ENCODE results near the gene PHF5A.
A peak's percentile ranks its signal among the peaks of the same experiment; 100 is the strongest.

Gene PHF5A, protein sequence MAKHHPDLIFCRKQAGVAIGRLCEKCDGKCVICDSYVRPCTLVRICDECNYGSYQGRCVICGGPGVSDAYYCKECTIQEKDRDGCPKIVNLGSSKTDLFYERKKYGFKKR

DNA sequence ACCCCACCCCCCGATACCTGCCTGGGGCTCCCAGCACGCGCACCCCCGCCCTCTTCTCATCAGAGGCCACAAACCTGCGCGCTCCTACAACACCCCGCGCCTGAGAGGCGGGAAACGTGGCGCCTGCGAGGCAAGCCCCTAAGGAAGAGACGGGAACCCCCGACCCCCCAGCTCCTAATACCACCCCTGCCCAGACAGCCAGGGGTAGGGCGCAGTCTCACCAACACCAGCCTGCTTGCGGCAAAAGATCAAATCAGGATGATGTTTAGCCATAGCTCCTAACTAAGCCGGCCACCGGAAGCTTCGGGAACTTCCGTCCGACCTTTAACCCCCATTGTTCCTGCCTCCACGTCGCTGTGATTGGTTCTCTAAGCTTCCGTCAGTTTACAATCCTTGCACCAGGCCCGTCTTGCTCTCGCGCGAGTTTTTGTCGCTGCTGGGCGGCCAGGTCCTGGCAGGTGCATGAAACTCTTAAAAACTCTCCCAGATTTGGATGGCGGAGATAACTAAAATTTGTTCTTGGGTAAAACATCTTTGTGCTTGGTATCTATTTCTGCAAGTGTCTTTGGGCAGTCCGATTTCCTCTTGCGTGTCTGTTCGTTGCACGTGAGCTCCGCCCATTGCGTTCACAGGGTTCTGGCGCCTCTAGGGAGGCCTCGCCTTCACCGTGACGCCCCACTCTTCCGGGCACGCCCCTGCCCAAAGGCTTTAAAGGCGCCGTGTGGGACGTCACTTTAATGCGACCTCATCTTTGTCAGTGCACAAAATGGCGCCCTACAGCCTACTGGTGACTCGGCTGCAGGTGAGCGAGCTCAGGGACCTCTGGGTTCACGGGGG is at the start of gene PHF5A, which contains the start of gene ACO2:
Gene PHF5A (minus strand): TSS at position 312 of the 837 bp plus-strand sequence. CDS start 39 bp downstream, at position 273.
Gene ACO2 (plus strand): TSS at position 737 of the 837 bp plus-strand sequence. CDS start 30 bp downstream, at position 767.
- peak; percentile 96 for DNase-seq

- DNase-seq = no peak
Observed at GRCh38 chr22:41518048-41518347, 49.5 kb upstream of the PHF5A start.

GRCh38 chr22:41517172-41518047 is 48.9 kb upstream of the PHF5A start:
- DNase-seq = peak; percentile 22

GRCh38 chr22:41516462-41516861 is 48.0 kb upstream of the PHF5A start:
- no peak for DNase-seq

DNA sequence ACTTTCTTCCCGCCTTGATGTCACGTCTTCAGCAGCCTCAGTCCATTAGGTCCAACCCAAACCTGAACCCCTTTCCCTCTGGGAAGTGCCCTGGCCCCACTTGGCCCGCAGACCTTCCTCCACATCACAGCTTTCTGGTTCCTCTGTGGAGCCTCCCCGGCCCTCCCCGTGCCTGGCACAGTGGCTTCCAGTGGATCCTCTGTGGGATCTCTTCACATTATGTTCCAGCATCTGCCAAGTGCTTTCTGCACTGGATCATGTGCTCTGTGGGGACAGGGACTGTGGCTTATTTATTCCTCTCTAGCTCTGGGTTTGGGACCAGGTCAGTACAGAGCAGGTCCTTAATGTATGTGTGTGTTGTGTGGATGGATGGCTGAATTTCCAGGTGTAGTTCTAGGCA is 44.9 kb upstream of the PHF5A start:
- no peak for DNase-seq

DNA sequence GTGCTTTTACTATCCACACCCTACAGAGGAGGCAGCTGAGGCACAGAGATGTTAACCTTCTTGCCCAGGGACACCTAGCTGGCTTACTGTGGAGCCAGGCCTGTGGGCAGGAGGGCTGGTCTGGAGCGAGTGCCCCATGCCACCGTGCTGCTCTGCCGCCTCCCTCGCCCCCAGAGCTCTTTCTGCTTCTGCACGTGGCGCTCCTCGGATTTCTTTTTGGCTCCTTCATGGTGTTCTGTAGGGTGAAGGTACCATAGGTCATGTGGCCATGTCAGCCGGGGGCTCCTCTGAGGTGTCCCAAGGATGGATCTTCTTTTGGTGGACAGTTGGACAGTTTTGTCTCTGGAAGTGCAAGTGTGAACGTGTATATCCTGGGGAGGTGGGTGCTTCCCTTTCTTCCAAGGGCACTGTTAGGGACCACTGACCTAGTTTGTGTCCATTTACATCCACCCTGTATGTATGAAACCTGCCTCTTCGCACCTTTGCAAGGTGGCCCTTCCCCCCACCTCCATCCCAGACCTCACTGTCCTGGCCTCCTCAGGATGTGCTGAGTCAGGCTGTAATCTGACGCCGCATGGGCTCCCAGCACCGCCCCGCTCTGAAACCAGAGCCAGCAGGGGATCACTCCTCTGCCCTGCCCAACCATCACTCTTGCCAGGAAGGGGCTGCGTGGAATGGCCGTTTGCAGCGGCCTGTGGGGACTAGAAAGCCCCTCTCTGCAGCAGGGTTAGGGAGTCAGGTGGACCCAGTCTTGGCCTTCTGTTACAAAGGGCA is 44.1 kb upstream of the PHF5A start:
- peak; percentile 40 for DNase-seq

DNA sequence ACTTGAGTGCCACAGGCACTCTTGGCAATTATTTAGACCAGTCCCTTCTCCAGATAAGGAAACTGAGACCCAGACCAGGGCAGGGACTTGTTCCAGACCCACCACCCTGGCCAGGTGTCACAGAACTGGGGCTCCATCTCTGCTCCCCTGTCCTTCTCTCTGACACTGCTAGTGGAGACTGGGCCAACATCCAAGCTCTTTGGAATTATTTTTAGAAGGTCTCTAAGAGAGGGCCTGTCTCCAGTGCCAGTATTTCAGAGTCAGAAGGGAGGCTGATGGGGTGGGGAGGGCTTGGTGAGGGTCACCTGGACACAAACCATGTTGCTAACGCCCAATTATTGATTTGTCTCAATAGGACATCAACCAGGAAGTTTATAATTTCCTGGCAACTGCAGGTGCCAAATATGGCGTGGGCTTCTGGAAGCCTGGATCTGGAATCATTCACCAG is 43.1 kb upstream of the PHF5A start:
- no peak for DNase-seq

- no peak for DNase-seq
Observed at GRCh38 chr22:41508770-41509170, 40.3 kb upstream of the PHF5A start.

GRCh38 chr22:41507330-41508063 is 39.0 kb upstream of the PHF5A start:
- DNase-seq = no peak

GRCh38 chr22:41505511-41506220 is 37.2 kb upstream of the PHF5A start:
- no peak for DNase-seq

GRCh38 chr22:41504816-41505215 is 36.3 kb upstream of the PHF5A start:
- no peak for DNase-seq

DNA sequence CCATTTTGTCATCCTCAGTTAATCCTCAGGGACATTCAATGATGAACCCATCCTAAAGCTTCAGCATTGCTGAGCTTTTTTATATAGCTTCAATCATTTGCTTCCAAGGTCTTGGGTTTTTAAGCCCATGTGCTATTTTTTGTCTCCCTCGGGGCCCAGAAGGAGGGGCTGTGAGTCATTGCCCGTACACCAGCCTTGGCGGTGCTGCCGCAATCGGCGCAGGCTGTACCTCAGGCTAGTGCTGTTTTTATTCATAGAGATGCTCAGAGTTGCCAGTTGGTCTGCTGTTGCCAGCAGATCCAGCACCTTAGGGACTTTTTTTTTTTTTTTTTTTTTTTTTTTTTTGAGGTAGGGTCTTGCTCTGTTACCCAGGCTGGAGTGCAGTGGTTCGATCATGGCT is 35.9 kb upstream of the PHF5A start:
- DNase-seq = no peak

- DNase-seq = no peak
Observed at GRCh38 chr22:41501209-41501608, 32.7 kb upstream of the PHF5A start.

DNA sequence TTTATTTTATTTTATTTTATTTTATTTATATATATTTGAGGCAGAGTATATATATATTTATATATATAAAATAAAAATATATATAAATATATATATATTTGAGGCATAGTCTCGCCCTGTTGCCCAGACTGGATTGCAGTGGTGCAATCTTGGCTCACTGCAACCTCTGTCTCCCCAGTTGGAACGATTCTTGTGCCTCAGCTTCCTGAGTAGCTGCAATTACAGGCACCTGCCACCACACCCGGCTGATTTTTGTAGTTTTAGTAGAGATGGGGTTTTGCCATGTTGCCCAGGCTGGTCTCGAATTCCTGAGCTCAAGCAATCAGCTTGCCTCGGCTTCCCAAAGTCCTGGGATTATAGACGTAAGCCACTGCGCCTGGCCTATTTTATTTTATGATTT is 31.8 kb upstream of the PHF5A start:
- no peak for DNase-seq

DNA sequence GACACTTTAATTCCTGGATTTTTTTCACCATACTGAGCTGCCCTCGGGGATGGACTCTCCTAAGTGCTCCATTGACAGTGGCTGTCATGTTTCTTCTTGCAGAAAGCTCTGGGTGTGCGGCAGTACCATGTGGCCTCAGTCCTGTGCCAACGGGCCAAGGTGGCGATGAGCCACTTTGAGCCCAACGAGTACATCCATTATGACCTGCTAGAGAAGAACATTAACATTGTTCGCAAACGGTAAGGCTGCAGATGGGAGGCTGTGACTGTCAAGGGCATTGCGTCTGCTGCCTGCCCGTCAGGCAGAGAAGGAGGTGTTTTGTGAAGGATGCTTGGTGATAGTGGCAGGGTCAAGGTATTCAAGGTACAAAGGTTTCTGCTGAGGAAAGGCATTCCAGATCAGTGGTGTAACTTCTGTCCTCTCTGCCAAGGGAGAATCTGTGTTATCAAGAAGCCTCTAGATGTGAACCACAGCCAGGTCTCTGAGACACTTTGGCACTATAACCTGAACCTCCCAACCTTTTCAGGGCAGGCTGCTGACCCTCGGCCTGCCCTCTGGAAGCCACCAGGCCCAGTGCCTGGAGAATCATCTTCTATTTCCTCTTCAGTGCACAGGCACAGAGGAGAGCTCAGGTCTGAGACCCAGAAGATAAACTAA is 31.3 kb upstream of the PHF5A start:
- DNase-seq = no peak

DNA sequence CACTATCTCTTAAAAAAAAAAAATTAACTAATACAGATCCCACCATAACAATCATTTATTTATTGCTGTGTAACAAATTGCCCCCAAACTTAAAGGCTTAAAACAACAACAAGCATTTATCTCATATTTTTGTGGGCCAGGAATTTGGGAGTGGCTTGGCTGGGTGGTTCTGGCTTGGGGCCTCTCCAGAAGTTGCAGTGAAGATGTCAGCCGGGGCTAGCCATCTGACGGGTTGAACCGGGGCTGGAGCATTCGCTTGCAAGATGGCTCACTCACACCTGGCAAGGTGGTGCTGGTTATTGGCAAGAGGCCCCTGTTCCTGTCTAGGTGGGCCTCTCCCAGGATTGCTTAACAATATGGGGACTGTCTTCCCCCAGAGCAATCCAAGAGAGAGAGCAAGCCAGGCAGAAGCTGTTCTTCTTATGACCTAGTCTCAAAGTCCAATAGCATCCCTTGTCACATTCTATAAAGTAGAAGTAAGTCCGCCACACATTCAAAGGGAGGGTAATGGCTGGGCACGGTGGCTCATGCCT is 29.9 kb upstream of the PHF5A start:
- DNase-seq = no peak

DNA sequence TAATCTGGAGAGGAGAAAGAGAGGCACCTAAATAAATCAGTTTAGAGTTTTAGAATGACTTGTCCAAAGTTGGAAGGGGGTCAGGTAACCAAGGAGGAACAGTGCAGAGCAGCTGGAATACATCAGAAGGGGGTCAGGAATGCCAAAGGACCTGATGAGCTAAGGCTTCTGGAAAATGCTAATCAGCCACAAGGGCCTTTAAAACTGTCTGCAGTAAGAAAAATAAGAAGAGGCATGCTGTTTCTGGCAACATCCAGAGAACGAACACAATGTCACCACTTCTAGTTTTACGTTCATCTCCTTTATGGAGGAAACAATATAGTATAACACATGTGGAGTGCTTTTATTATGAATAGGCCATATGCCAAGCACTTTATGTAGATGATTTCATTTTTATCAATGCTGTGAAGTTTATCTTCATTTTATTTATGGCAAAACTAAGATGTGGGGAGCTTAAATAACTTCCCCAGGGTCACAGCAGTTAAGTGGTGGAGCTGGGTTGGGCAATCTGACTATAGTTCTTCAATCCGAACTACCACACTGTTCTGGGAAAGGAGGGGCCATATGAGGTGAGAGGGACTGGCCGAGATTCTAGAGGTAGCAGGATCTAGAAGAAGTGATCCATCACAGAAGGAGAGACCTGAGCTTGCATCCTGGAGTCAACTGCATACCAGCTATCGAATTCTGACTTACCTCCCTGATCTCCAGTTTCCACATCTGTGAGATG is 23.0 kb upstream of the PHF5A start:
- no peak for DNase-seq

- no peak for DNase-seq
Observed at GRCh38 chr22:41488596-41489385, 20.3 kb upstream of the PHF5A start.

GRCh38 chr22:41488076-41488475 is 19.6 kb upstream of the PHF5A start:
- DNase-seq = no peak

Data from DMS153 (cell line).